ENCODE data around the gene CSNK2A3. TPM values are rescaled to one million over a fixed set of nuclear protein-coding genes. Genes with fewer than 3 reads are reported as not detected.
A peak's percentile ranks its signal among the peaks of the same experiment; 100 is the strongest.
"Not testable (repeated sequence)": the region's sequence is repeated elsewhere in the genome, so short reads cannot be mapped to it uniquely, and the experiment has no call there.

CSNK2A3 gene
- total RNA-seq, 3 donors from 2014 or later, result 1.0 to 2.6 (median 1.3) TPM

DNA sequence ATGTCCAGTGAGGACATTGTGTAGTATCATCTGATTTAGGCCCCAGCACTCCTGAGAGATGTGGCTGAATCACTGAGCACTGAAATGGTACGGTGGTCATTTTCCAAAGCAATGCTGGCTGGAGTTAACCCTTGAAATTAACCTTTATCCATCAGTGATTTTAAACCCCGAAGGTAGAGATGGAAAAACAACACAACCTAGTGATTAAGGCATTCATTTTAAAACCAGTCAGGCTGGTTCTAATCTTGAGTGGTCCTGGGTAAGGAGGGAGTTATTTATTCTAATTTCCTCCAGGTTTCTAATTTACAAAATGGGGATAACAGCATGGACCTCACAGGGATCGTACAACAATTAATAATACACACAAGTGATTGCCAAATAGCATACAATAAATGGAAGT lies 6.6 kb upstream of the CSNK2A3 start:
- Histone ChIP-seq H3K36me3 (no peaks in the 10 kb centered on the region), H3K27me3 (no peaks in the 10 kb centered on the region), H3K9me3 (no peaks in the 10 kb centered on the region), H3K4me1 (no peaks in the 10 kb centered on the region), H3K4me3 (no peak overlapping the region), H3K27ac (no peak overlapping the region)
- intact Hi-C loops (cut with DNase I; ENCODE audit: low total_unique reads), result no loop called here
- TF ChIP-seq POLR2A (IDR thresholded peaks at IDR 0.05) (no peak), POLR2AphosphoS5 (IDR thresholded peaks at IDR 0.05) (no peak)
- TF ChIP-seq, protein P1, sequence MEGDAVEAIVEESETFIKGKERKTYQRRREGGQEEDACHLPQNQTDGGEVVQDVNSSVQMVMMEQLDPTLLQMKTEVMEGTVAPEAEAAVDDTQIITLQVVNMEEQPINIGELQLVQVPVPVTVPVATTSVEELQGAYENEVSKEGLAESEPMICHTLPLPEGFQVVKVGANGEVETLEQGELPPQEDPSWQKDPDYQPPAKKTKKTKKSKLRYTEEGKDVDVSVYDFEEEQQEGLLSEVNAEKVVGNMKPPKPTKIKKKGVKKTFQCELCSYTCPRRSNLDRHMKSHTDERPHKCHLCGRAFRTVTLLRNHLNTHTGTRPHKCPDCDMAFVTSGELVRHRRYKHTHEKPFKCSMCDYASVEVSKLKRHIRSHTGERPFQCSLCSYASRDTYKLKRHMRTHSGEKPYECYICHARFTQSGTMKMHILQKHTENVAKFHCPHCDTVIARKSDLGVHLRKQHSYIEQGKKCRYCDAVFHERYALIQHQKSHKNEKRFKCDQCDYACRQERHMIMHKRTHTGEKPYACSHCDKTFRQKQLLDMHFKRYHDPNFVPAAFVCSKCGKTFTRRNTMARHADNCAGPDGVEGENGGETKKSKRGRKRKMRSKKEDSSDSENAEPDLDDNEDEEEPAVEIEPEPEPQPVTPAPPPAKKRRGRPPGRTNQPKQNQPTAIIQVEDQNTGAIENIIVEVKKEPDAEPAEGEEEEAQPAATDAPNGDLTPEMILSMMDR (IDR thresholded peaks at IDR 0.05), result no peak
- DNase-seq (ENCODE audit: low spot score in 2 of 2), result no peak

DNA sequence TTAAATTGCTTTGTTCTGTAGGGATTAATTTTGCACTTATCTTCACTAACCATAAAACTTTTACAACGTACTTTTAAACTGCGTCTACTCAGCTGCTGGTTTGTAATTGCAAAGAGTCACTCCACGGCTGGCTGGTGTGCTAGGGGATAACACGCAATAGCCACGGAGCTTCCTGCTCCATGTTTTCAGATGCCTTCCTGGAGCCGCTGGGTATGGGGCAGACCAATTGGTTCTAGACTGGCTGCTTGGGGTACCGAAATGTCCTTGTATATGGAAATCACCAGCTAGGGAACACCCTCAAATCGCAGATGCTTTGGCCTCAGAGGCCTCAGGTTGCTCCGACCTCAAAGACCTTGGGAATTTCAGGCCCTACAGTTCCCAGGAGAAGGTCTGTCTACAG lies 3.8 kb upstream of the CSNK2A3 start:
- Histone ChIP-seq H3K27ac (no peak overlapping the region), H3K4me1 (no peaks in the 10 kb centered on the region), H3K36me3 (no peaks in the 10 kb centered on the region), H3K4me3 (no peak overlapping the region), H3K27me3 (no peaks in the 10 kb centered on the region), H3K9me3 (no peaks in the 10 kb centered on the region)
- TF ChIP-seq, protein P1 (IDR thresholded peaks at IDR 0.05), result no peak
- no peak for TF ChIP-seq POLR2A (IDR thresholded peaks at IDR 0.05)
- TF ChIP-seq POLR2AphosphoS5 (IDR thresholded peaks at IDR 0.05), result no peak
- DNase-seq (ENCODE audit: low spot score in 2 of 2), result no peak
- intact Hi-C loops (cut with DNase I; ENCODE audit: low total_unique reads), result no loop called here

GRCh38 chr11:11351851-11352250 lies 1.2 kb downstream of the CSNK2A3 start:
- H3K9me3 ChIP-seq; H3K4me3 ChIP-seq; H3K27ac ChIP-seq; DNase-seq (ENCODE audit: low spot score in 2 of 2); H3K4me1 ChIP-seq; H3K27me3 ChIP-seq; intact Hi-C loops (cut with DNase I; ENCODE audit: low total_unique reads); H3K36me3 ChIP-seq: not testable (repeated sequence)

DNA sequence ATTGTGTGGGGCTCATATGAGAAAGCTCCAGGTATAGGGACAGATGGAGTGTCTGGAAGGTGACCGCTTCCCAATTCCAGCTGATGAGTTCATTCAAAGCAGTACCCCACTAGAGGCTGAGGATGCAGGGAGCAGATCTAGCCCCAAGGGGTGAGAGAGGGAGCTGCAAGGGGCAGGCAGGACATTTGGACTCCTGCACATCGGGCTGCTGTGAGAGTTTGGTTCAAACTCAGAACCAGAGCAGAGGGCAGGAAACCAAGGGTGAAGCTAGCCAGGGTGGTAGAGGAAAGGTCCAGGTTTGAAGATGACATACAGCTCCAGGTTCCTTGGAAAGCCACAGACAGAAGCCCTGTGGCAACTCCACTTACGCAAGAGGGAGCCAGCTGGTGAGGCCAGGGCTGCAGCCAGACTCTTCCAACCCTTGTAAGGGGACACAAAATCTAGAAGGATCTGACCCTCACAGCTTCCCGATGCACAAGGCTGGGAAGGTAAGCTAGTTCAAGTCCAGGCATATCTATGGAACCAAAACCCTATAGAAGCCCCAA lies 1.9 kb downstream of the CSNK2A3 start:
- H3K27me3 ChIP-seq, result no peaks in the 10 kb centered on the region
- no peak for DNase-seq (ENCODE audit: low spot score in 2 of 2)
- no peaks in the 10 kb centered on the region for H3K4me1 ChIP-seq
- H3K27ac ChIP-seq, result no peak overlapping the region
- H3K9me3 ChIP-seq, result no peaks in the 10 kb centered on the region
- TF ChIP-seq, protein P1 (IDR thresholded peaks at IDR 0.05), result no peak
- no peak for TF ChIP-seq POLR2A (IDR thresholded peaks at IDR 0.05)
- TF ChIP-seq POLR2AphosphoS5 (IDR thresholded peaks at IDR 0.05), result no peak
- intact Hi-C loops (cut with DNase I; ENCODE audit: low total_unique reads), result no loop called here
- H3K36me3 ChIP-seq, result no peaks in the 10 kb centered on the region
- no peak overlapping the region for H3K4me3 ChIP-seq

DNA sequence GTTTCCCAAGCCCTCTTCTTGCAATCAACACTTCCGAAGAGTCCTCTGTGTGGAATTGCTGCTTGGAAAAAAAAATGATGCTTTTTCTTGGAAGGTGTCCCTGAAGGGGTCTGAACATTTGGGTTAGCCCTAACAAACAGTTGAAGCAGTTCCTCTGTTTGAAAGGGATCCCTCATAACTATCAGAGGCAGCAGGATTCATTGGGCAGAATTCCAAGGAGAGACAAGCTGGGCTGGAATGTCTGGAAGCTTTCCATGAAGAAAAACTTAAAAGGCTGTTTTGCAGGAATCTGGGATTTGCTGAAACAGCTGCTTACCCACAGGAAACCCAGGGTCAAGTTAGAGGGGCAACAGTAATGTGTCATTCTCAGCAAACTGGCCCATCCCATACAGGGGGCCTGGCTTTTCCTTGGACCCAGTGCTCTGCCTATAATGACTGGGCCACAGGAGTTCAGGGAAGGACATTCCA lies 3.1 kb downstream of the CSNK2A3 start:
- Histone ChIP-seq H3K4me1 (no peaks in the 10 kb centered on the region), H3K4me3 (no peak overlapping the region), H3K27me3 (no peaks in the 10 kb centered on the region), H3K36me3 (no peaks in the 10 kb centered on the region), H3K27ac (peak overlapping the region in 1 of 2 donors; percentile 3), H3K9me3 (no peaks in the 10 kb centered on the region)
- intact Hi-C loops (cut with DNase I; ENCODE audit: low total_unique reads), result no loop called here
- no peak for DNase-seq (ENCODE audit: low spot score in 2 of 2)
- TF ChIP-seq, protein P1 (IDR thresholded peaks at IDR 0.05), result no peak
- no peak for TF ChIP-seq POLR2AphosphoS5 (IDR thresholded peaks at IDR 0.05)
- TF ChIP-seq POLR2A (IDR thresholded peaks at IDR 0.05), result no peak

All from breast epithelium (tissue), 4 donors.